Ishikawa (cell line): ENCODE data around the gene FARS2.

Source experiments
- CEBPB ChIP-seq: IDR thresholded peaks from 2 replicates; pipeline ENCODE4 v1.6.1; 2012
- CREB1 ChIP-seq: IDR thresholded peaks from 2 replicates; pipeline ENCODE4 v1.6.1; 2012; ENCODE audit warnings: low read depth
- EGR1 ChIP-seq: IDR thresholded peaks from 2 replicates; pipeline ENCODE4 v1.6.1; 2012
- EP300 ChIP-seq: IDR thresholded peaks from 2 replicates; pipeline ENCODE4 v1.6.1; 2012; ENCODE audit warnings: borderline replicate concordance
- FOXM1 ChIP-seq: IDR thresholded peaks from 2 replicates; pipeline ENCODE4 v1.6.1; 2012; ENCODE audit warnings: low read depth, borderline replicate concordance
- NFIC ChIP-seq: IDR thresholded peaks from 2 replicates; pipeline ENCODE4 v1.6.1; 2012
- RAD21 ChIP-seq: IDR thresholded peaks from 2 replicates; pipeline ENCODE4 v1.6.1; 2012; ENCODE audit warnings: low read depth
- TAF1 ChIP-seq: IDR thresholded peaks from 2 replicates; pipeline ENCODE4 v1.6.1; 2012; ENCODE audit warnings: low read depth, mild to moderate bottlenecking
- TCF12 ChIP-seq: IDR thresholded peaks from 2 replicates; pipeline ENCODE4 v1.6.1; 2012; ENCODE audit warnings: low read depth
- TEAD4 ChIP-seq: IDR thresholded peaks from 2 replicates; pipeline ENCODE4 v1.6.1; 2012
- YY1 ChIP-seq: IDR thresholded peaks from 2 replicates; pipeline ENCODE4 v1.6.1; 2012; ENCODE audit warnings: low read depth
- ZBTB7A ChIP-seq: IDR thresholded peaks from 2 replicates; pipeline ENCODE4 v1.6.1; 2012; ENCODE audit warnings: low read depth
- TF ChIP-seq, protein P1 (sequence below): IDR thresholded peaks from 2 replicates; pipeline ENCODE4 v1.6.1; 2012
- TF ChIP-seq, protein P2 (sequence below): IDR thresholded peaks from 2 replicates; pipeline ENCODE4 v1.6.1; 2012; ENCODE audit warnings: low read depth, mild to moderate bottlenecking
- TF ChIP-seq, protein P3 (sequence below): IDR thresholded peaks from 2 replicates; pipeline ENCODE4 v1.6.1; 2012

Gene FARS2

DNA sequence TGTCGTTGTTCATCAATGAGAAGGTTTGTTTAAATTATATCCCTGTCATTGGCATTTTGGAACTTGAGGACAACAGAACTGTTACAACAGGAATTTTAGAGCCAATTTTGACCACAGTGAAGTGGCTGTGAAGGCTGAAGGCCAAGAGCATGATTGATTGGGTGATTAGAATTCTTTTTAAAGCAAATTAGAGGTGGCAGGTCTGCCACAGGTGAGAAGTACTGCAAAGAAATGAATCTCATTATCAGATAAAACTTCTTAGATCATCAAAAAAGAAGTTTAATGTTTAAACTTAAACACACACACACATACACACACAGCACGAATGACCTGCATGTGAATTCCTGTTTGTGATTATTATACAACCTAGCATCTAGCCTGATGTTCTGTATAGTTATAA lies 32.4 kb downstream of the FARS2 start:
- TF ChIP-seq EP300 (no peak), YY1 (no peak), FOXM1 (no peak)
- TF ChIP-seq, protein P1, sequence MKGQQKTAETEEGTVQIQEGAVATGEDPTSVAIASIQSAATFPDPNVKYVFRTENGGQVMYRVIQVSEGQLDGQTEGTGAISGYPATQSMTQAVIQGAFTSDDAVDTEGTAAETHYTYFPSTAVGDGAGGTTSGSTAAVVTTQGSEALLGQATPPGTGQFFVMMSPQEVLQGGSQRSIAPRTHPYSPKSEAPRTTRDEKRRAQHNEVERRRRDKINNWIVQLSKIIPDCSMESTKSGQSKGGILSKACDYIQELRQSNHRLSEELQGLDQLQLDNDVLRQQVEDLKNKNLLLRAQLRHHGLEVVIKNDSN, result no peak

DNA sequence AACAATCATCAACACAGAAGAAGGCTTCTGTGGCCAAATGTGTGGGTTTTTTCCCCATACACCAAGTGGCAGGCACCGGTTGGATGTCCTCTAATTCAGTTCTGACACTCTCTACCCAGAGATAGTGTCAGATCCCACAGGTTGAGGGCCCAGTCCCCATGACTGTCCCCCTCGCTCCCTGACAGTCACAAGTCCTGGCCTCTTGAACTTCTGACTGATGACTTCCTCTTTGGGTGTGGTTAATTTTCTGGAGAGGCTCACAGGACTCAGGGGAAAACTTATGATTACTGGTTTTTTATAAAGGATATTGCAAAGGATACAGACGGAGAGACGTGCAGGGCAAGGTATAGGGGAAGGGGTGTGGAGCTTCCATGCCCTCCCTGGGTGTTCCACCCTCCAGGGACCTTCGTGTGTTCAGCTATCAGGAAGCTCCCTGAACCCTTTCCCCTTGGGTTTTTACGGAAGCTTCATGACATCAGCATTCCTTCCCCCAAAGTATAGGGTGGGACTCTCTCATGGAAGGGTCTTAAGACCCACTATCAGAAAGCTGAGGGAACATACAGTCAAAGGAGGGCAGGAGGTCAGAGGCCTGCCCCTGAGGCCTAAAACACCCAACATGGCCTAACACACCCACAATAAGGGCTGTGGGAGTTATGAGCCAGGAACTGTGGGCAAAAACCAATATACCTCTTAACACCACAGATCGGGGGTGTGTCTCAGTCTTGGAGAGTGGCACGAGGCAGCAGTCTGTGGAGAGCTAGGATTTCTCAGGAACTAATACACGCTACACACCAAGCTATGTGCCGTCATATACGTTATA lies 33.3 kb downstream of the FARS2 start:
- TF ChIP-seq CEBPB (no peak), RAD21 (no peak), FOXM1 (no peak), TAF1 (no peak), TEAD4 (no peak), EGR1 (no peak), ZBTB7A (no peak), CREB1 (no peak), NFIC (no peak), TCF12 (no peak), YY1 (no peak), EP300 (no peak)
- TF ChIP-seq, protein P1, result no peak
- TF ChIP-seq, protein P2, sequence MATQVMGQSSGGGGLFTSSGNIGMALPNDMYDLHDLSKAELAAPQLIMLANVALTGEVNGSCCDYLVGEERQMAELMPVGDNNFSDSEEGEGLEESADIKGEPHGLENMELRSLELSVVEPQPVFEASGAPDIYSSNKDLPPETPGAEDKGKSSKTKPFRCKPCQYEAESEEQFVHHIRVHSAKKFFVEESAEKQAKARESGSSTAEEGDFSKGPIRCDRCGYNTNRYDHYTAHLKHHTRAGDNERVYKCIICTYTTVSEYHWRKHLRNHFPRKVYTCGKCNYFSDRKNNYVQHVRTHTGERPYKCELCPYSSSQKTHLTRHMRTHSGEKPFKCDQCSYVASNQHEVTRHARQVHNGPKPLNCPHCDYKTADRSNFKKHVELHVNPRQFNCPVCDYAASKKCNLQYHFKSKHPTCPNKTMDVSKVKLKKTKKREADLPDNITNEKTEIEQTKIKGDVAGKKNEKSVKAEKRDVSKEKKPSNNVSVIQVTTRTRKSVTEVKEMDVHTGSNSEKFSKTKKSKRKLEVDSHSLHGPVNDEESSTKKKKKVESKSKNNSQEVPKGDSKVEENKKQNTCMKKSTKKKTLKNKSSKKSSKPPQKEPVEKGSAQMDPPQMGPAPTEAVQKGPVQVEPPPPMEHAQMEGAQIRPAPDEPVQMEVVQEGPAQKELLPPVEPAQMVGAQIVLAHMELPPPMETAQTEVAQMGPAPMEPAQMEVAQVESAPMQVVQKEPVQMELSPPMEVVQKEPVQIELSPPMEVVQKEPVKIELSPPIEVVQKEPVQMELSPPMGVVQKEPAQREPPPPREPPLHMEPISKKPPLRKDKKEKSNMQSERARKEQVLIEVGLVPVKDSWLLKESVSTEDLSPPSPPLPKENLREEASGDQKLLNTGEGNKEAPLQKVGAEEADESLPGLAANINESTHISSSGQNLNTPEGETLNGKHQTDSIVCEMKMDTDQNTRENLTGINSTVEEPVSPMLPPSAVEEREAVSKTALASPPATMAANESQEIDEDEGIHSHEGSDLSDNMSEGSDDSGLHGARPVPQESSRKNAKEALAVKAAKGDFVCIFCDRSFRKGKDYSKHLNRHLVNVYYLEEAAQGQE, result no peak
- TF ChIP-seq, protein P3, sequence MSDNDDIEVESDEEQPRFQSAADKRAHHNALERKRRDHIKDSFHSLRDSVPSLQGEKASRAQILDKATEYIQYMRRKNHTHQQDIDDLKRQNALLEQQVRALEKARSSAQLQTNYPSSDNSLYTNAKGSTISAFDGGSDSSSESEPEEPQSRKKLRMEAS, result no peak

DNA sequence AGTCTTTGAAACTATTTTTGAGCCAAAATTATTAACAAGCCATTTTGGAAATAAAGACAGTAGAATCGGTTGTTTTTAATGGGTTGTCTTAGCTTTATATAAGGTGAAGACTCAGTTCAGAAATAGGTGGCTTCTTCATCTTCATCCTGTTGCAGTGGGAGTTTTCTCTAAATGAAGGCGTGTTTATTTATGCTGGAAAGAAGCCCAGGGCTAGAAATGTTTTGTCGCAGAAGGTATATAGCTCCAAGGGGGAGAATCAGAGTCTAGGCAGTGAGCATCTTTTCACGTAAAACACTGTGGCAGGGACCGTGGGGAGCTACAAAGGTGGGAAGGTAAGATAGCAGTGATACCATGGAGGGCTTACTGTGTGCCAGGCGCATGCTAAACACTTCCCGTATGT lies 34.3 kb downstream of the FARS2 start:
- TF ChIP-seq CREB1, result no peak
- TF ChIP-seq YY1, result no peak
- TF ChIP-seq, protein P1, result no peak
- TF ChIP-seq FOXM1, result no peak

DNA sequence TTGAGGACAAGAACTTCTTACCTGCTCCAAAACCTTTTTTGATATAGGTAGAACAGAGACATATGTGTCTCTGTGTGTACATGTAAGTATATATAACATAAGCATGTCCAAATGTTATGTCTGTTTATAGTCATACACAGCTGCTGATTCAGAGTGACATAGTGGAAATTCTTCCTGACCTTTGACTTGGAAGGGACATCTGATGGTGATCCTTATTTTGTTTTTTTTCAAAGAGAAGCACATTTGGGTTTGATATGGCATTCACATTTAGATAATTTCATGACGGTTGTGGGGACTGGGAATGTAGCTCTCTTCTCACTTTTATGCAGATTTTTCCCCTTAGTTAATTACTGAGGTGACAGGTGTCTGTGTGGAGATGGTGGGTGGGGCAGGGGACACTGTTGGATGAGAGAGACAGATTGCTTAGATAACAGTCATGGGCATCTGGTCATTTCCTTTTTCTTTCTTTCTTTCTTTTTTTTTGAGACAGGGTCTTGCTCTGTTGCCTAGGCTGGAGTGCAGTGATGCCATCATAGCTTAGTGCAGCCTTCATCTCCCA lies 39.0 kb downstream of the FARS2 start:
- TF ChIP-seq YY1 (no peak), ZBTB7A (no peak), TAF1 (no peak), TEAD4 (no peak), CREB1 (no peak), CEBPB (no peak), RAD21 (no peak), NFIC (no peak), EP300 (no peak), EGR1 (no peak), TCF12 (no peak), FOXM1 (no peak)
- TF ChIP-seq, protein P3, result no peak
- TF ChIP-seq, protein P1, result no peak
- TF ChIP-seq, protein P2, result no peak

DNA sequence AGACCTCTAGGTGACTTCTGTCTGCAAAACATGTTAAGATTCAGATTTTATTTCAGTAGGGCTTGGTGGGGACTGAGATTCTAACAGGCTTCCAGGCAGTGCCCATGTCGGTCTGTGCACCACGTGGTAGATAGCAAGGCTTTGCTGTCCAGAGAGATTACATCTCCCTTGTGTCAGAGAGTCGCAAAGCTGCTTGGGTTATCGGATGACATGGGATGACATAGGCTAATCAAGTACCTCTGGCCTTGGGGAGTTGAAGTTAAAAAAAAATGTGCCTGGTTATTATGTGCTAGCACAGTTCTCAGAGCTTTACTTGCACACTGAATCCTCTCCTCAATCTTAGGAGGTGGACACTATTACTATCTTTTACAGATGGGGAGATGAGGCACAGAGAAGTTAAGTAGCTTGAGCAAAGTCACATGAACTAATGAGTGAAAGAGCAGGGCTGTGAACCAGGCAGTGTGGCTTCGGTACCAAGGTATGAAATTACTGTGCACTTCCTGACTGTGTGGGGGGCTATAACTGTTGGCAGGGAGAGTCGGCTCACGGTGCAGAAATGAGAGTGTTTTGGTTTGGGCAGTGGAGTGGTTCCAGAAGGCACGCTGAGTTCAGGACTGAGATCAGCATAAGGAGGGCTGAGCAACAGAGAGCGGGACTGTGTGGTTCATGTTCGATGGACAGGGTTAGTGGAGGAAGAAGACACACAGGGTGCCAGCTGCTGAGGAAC lies 41.1 kb downstream of the FARS2 start:
- TF ChIP-seq, protein P2, result no peak
- no peak for TF ChIP-seq CEBPB
- TF ChIP-seq, protein P3, result no peak
- no peak for TF ChIP-seq EGR1
- TF ChIP-seq FOXM1, result no peak
- no peak for TF ChIP-seq EP300
